ENCODE data around the gene SPRED1.
A peak's percentile ranks its signal among the peaks of the same experiment; 100 is the strongest.

Gene SPRED1

GRCh38 chr15:38367476-38367875, 114.8 kb downstream of the SPRED1 start:
- no peak for ATAC-seq

DNA sequence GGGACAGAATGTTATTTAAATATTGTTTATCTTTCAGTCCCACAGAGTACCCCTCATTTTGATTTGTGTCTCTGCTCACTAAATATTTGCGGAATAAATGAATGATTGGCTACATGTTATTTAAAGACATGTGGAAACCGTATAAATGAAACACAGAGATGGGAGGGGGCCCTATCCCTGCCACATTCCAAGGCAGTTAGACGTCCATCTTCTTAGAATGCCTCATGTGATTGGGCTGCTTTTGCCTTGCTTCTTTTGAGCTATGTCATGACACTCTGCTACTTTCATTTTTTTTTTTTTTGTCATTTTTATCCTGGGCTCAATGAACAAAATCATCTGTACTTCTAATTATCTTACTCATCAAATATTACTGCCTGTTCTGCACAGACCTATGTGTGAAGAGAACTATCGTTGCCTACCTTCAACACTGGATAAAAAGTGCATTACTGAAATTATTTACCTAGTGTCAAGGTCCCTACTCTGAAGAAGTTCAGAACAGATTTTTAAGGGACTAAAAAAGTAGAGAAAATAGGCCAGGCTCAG, 117.4 kb downstream of the SPRED1 start:
- no peak for ATAC-seq

- ATAC-seq: no peak
Observed at GRCh38 chr15:38373016-38373415, 120.4 kb downstream of the SPRED1 start.

DNA sequence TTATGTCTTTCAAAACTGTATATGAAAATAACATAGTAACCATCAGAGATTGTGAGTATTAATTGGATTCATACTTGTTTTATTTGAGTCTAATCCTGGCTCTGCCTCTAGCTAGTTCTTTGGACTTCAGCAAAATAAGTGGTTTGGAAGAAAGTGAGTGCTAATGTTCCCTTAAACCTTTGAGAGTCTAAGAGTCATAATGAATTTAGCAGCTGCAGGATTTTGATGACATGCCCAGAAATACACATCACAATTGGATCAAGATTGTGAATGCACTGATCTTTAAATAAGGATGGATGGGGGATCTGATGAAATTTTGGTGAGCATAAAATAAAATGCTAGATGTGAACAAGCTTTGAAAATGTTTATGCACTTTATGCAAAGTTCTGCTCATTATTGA, 121.4 kb downstream of the SPRED1 start:
- no peak for ATAC-seq

DNA sequence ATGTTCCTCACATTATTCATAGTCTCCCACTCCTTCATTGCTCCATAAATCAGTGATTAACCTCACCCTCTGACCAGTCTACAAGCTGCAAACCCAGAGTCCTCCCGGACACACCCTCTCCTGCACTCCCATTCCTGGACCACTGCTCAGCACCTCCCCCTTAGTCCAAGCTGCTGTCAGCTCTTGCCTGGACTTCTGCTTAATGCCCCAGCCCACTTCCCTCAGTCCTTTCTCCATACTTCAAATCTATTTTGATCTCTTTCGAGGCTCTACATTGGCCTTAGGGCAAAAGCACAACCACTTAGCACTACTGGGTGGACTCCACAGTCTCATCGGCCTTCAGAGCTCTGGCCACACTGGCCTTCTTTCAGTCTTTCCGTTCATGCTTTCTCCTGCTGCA, 121.9 kb downstream of the SPRED1 start:
- no peak for ATAC-seq

- ATAC-seq: no peak
Observed at GRCh38 chr15:38376081-38376480, 123.4 kb downstream of the SPRED1 start.

DNA sequence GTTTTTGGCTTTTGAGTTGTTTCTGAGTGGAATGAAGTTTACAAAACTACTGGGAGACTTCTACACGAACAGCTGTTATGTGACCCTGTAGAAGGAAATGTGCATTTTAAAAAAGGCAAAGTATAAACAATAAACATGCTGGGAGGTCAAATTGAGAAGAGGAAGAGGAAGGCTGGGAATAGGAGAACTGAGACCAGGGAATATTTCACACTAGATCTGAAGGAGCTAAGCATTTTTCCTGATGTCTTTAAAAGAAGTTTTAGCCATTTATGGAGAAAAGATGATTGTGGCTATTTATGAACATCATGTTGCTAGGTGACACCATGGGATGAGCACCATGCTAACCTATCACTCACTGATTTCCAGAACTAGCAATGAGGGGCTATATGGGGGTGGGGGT, 125.0 kb downstream of the SPRED1 start:
- ATAC-seq: no peak

- no peak for ATAC-seq
Observed at GRCh38 chr15:38378161-38378560, 125.5 kb downstream of the SPRED1 start.

DNA sequence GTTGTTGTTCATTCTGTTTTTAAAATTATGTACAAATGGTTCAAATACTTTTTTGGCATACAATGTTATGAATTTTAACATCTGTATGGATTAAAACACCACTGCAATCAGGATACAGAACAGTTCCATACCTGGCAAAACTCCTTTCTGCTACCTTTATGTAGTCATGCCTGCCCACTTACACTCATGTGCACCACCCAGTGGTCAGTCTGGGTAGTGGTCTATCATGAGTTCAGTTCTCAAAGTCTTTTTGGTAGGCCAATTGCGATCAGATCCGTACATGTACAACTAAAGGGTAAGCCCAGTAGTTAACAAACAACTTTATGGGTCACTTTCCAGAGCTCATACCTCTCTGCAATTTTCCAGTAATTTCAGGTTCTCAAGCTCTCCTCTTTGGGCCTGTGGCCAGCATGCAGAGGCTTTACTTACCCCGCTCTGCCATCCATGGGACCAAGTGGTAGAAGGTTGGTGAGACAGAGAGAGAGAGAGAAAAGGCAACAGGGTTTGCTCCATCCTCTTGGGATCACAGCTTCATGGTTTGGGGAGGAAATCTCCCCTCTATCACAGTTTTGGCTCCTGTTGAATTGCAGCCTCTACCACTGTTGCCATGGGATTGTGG, 137.4 kb downstream of the SPRED1 start:
- ATAC-seq: peak in 1 of 2 donors; percentile 53

DNA sequence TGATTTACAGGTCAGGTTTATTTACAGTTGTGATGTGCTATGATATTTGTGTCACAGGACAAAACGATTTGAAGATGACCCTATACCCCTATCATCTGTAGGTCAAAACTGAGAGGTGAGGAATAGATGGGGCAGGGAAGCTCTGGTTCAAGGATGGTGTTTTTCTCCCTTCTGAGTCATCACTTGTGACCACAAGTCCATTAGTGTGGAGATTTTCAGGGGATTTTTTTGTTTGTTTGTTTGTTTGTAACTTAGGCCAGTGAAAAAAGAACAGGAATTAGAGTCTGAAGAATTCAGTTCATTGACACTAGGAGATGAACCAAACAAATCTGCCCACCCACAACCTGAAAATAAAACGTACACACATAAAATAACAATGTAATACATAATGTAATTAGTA, 138.6 kb downstream of the SPRED1 start:
- no peak for ATAC-seq

DNA sequence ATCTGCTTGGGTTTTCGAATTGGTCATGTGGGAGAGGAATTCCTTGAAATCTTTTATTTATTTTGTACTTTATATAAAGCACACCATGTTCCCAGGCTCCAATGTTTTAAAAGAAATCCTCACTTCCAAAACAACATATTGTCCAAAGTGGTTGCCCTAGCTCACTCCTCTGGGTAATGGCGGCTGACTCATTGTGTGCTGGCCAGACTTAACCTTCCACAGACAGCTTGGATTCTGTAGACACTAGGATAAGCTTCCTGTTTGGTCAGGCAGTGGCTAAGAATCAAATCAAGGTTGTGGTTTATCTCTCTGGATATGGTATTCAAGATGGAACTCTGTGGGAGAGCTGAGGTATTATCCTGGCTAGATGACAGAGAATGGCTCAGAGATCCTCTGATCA, 145.5 kb downstream of the SPRED1 start:
- ATAC-seq: no peak

DNA sequence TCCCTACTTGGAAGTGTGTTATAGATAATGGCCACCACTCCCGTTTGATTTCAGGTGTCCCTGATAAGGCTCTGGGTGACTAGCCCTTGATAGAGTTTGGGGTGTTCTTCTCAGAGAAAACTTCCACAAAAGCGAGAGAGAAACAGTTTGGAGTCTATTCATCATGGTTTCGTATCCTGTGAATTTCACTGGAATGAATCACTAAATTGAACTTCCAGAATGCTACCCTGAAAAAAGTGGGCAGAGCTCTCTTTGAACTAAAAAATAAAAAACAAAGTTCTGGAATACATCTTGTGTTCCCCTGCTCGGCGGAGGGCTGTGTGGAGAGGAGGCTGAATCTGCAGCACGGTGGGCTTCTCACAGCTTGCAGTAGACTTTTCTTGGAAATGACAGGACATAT, 148.5 kb downstream of the SPRED1 start:
- ATAC-seq: no peak

- ATAC-seq: no peak
Observed at GRCh38 chr15:38401701-38402100, 149.1 kb downstream of the SPRED1 start.

GRCh38 chr15:38406436-38406835, 153.8 kb downstream of the SPRED1 start:
- peak in 1 of 2 donors; percentile 53 for ATAC-seq

All from activated CD4-positive, CD25-positive, alpha-beta regulatory T cell treated with anti-CD3 and anti-CD28 coated beads, Interleukin-2, amount 50 U/mL, for 24 hours (primary cell).